Measurements from ENCODE around the gene PLCB3.

Gene PLCB3

DNA sequence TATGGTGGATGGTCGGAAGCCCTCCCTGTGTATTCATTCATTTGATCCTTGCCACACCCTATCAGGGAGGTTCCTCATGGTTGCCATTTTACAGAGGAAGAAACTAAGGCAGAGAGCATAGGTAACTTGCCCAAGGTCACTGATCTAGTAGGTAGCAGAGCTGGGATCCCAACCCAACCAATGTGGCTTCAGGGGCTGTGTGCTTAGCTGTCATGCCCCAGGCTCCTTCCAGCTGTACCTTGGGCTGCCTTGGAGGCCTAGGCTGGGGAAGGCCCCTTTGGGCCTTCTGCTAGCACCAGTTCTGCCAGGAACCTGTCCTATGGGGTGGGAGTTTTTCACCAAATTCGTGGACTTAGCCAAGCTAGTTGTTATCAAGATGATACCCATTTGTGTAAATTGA lies 24.5 kb downstream of the PLCB3 start:
- ATAC-seq (no peak), DNase-seq (no peak)
- H3K27me3 Mint-ChIP-seq, result no peaks in the 10 kb centered on the region
- no peak overlapping the region for H3K27ac Mint-ChIP-seq
- H3K4me3 Mint-ChIP-seq, result no peak overlapping the region
- H3K4me1 Mint-ChIP-seq, result peaks cover 11% of the 10 kb centered on the region
- no peaks in the 10 kb centered on the region for H3K9me3 Mint-ChIP-seq

DNA sequence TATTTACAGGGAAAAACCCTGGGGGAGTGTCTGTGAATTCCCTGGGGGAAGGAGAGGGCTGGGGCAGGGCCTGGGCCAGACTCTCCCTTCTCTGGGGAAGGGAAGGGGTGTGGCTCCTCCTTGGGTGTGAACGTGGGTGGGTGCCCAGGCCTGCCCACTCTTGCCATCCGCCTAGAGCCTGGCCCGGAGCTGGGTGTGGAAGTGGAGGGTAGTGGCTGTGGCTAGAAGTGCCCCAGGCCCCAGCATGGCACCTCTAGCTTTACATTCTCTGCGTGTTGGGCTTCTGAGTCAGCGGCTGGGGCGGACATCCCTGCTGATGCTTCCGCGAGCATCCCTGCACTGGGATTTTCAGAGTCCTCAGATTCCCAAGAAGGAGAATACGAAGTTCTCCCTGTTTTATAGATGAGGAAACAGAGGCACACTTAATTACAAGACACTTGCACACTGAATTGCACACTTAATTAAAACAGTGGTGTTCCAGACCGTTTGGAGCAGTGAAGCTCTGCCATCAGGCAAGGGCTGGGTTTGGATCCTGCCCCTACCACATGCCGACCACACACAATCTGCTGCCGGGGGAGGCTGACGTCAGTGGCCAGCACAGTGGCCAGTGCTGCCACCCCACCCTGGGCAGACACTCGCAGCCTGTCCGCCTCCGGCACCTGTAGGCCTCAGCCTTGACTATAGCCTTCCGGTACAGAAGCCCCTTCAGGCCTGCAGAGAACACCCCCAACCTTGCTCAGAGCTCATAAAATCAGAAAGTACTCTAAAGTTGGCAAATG lies 25.5 kb downstream of the PLCB3 start:
- ATAC-seq (no peak), DNase-seq (no peak)
- H3K4me1 Mint-ChIP-seq, result peaks cover 7% of the 10 kb centered on the region
- no peak overlapping the region for H3K27ac Mint-ChIP-seq
- no peaks in the 10 kb centered on the region for H3K9me3 Mint-ChIP-seq
- no peak overlapping the region for H3K4me3 Mint-ChIP-seq
- no peaks in the 10 kb centered on the region for H3K27me3 Mint-ChIP-seq

DNA sequence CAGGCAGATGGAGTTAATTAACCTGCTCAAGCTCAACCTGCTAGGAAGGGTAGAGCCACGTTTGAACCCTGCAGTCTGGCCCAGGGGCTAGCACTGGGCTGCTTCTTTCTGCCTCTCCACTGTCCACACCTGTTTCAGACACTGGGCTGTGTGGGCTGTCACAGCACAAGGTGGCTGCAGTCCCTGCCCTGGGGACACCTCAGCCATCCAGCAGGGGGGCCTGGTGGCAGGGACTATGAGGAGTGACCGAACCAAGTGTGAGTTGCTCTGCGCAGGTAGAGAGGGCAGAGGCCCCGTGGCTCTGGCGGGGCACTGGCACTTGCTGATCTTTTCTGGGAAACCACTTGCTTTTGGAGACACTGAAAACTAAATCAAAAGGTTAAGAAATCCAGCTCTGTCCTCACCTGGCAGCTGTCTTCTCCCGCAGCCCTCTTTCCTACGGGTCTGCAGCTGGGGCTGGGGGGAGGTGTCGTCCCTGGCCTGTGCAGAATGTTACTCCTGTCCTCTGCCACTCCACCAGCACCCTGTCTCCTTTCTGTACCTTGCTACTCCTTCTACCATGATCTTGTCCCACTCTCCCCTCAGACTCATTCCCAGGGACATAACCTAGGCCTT lies 27.4 kb downstream of the PLCB3 start:
- no peaks in the 10 kb centered on the region for H3K9me3 Mint-ChIP-seq
- H3K4me1 Mint-ChIP-seq, result peaks cover 11% of the 10 kb centered on the region
- peak overlapping the region in 1 of 2 donors; percentile 48 for H3K27ac Mint-ChIP-seq
- no peaks in the 10 kb centered on the region for H3K27me3 Mint-ChIP-seq
- no peak overlapping the region for H3K4me3 Mint-ChIP-seq
- DNase-seq (no peak), ATAC-seq (no peak)

DNA sequence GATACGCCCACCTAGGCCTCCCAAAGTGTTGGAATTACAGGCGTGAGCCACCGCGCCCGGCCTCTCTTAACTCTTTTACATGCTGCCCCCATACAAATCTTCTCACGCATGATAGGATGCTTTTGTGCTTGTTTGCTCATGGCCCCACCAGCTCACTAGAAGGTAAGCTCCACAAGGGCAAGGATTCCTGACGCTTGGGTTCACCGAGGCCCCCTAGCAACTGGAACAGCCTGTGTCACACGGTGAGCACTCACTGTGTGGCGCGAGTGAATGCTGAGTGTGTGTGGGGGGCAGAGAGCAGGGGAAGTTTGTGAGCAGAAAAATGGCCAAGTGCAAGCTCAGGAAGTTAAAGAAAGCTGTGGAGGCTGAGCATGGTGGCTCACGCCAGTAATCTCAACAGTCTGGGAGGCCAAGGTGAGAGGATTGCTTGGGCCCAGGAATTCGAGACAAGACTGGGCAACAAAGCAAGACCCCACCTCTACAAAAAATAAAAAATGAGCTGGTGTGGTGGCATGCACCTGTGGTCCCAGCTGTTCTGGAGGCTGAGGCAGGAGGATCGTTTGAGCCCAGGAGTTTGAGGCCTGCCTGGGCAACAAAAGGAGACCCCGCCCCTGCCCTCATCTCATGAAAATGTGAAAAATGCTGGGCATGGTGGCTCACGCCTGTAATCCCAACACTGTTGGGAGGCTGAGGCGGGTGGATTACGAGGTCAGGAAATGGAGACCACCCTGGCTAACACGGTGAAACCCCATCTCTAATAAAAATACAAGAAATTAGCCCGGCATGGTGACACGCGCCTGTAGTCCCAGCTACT lies 30.8 kb downstream of the PLCB3 start:
- Mint-ChIP-seq H3K27ac (no peak overlapping the region), H3K4me1 (peaks cover 31% of the 10 kb centered on the region), H3K4me3 (no peak overlapping the region), H3K27me3 (no peaks in the 10 kb centered on the region), H3K9me3 (no peaks in the 10 kb centered on the region)
- DNase-seq, result no peak
- no peak for ATAC-seq

DNA sequence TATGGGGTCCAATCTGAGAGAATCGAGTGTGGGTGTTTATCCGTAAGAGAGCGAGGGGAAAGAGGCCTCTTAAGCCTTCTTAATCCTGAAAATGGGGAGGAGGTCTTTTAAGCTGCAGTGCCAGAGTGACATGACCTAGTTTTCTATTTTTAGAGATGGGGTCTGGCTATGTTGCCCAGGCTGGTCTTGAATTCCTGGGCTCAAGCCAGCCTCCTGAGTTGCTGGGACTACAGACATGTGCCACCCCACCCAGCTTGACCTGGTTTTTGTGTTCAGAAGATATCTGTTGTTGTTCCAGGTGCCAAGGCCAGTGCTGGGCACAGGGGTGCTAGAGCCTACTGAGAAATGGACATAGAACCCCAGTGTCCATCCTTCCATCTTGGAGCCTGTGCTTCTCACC lies 31.8 kb downstream of the PLCB3 start:
- no peak for ATAC-seq
- Mint-ChIP-seq H3K27me3 (no peaks in the 10 kb centered on the region), H3K27ac (peak overlapping the region; percentile 63 to 83), H3K4me3 (peak overlapping the region; percentile 50 to 57), H3K4me1 (peaks cover 36% of the 10 kb centered on the region), H3K9me3 (no peaks in the 10 kb centered on the region)
- DNase-seq, result no peak

DNA sequence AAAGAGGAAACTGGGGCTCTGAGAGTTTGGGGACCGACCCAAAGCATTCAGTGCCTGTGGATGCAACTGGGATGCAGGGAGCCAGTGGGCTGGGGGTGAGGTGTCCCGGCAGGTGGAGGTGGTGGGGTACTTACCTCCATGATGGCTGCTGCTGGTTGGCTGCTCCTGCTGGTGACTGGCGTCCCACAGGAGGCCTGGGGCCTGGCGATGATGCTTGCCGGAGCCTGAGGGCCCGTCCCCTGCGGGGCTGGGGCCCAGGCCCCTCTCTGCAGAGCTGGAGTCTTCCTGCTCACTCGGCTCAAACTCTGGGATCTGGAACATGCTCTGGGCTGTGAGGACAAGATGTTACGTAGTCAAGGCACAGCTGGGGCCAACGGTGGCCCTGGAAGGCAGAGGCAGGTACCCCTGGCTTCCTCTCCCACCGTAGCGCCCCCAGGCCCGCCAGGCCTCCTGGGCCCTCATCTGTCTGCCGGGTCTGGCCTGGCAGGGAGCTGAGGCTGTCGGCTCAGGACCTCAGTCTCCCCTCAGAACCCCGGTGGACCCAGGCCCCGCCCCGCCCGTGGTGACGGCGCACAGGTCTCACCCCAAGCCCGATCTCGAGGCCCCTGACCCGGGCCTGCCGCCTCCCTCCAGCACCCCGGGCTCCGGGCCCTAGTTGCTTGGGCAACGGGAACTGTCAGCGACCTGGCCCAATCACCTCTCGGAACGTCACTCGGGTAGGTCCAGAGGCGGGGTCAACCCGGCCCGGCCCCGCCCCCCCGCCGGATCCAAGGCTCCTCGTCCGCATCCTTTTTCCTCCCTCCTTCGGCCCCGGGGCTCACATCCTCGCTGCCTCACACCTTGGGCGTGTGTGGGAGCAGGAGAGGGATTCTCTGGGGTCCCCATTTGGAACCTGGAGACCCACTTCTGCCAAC lies 33.0 kb downstream of the PLCB3 start, which contains the start of gene BAD:
BAD (minus strand) TSS at position 618 of the 914 bp plus-strand sequence; CDS start at position 321, 297 bp downstream.
- Mint-ChIP-seq H3K27ac (peak within 1 kb of the TSS; percentile 95 to 98), H3K9me3 (no peaks in the 10 kb centered on the region), H3K4me3 (peak within 1 kb of the TSS; percentile 77 to 97), H3K4me1 (peaks cover 36% of the 10 kb centered on the region), H3K27me3 (no peaks in the 10 kb centered on the region)
- DNase-seq, result peak; percentile 87 to 92
- ATAC-seq, result peak; percentile 92

DNA sequence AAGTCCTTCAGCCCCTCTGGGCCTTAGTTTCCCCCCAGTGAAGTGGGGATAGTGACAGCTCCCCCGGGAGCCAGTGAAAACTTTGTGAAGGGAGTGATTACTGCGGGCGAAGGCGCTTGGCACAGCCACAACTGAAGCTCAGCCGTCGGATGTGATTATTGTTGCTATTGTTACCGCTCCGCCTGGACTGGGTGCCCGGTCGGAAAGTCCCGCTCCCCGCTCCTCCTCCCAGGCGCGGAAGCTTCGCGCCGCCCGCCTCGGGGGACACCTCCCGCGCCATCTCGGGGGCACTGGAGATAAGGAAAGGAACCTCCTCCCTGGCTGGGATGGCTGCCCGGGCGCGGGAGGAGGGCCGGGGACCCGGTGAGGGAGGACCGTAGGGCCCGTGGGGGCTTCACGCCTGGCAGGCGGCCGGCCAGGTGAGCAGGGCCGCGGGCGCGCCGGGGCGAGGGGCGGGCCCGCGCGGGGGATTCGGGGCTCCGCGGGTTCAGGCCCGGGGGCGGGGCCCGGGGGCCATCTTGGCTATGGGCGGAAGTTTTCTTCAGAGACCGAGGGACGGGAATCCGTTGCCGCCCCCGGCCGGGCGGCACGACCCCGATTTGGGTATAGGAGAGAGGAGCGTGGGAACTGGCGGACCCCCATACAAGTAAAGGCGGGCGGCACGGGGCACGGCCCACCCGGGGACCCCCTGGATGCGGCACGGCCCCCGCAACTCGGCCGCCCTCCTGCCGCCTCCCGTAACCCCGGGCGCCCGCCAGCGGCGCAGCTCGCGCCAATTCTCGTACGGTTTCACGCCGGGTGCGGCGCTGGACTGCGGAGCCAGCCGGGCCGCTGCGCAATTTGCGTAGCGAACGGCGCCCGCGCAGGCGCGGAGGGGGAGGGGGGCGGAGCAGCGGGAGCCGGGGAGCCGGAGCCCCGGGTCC lies 33.9 kb downstream of the PLCB3 start, which contains the start of gene GPR137:
GPR137 (plus strand) TSS at position 887 of the 923 bp plus-strand sequence. CDS start 677 bp downstream, outside the sequence.
- ATAC-seq, result peak; percentile 75
- Mint-ChIP-seq H3K4me1 (peaks cover 36% of the 10 kb centered on the region), H3K27me3 (peaks cover 2% of the 10 kb centered on the region), H3K27ac (peak within 1 kb of the TSS; percentile 95 to 98), H3K9me3 (no peaks in the 10 kb centered on the region), H3K4me3 (peak within 1 kb of the TSS; percentile 77 to 97)
- DNase-seq, result peak; percentile 91 to 97

DNA sequence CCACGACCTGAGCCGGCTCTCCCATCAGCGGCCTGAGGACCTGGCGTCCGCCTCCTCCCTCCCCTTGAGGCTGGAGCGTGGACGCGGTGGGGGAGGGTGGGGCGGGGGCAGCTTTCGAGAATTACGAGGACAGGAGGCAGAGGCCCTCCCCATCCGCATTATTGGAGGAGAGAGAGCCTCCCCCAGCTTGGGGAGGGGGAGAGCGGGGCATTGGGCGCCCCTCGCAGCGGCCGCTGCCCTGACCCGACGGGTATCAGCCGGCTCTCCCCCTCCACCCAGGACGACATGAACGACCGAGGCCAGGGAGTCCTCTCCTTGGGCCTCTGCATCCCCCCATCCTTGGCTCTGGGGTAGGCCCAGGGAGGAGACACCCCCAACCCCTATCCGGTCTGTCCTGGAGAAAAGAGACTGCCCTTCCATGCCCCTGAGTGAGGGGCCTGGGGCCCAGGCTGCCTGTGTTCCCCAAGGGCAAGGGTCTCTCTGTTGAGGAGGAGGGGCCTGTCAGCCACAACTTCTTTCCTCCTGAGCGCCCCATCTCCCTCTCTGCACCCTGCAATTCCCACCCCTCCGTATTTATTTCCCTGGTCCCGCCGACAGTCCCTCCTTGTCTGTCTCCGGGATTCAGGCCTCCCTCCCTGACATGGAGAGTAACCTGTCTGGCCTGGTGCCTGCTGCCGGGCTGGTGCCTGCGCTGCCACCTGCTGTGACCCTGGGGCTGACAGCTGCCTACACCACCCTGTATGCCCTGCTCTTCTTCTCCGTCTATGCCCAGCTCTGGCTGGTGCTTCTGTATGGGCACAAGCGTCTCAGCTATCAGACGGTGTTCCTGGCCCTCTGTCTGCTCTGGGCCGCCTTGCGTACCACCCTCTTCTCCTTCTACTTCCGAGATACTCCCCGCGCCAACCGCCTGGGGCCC lies 34.8 kb downstream of the PLCB3 start:
- Mint-ChIP-seq H3K27ac (peak overlapping the region in 1 of 2 donors; percentile 66), H3K4me3 (peak overlapping the region; percentile 77 to 97), H3K27me3 (peaks cover 11% of the 10 kb centered on the region), H3K9me3 (no peaks in the 10 kb centered on the region), H3K4me1 (peaks cover 43% of the 10 kb centered on the region)
- ATAC-seq (no peak), DNase-seq (no peak)

DNA sequence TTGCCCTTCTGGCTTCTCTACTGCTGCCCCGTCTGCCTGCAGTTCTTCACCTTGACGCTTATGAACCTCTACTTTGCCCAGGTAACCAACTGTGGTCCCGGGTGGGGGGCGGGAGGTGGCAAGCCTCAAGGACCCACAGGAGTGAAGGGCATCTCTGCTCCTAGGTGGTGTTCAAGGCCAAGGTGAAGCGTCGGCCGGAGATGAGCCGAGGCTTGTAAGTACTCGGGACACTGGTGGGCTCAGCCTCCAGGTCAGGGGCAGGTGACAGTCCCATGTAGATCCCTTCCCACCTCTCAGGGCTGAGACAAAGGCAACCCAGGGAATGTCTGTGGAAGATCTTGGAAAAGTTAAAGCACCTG lies 35.5 kb downstream of the PLCB3 start:
- Mint-ChIP-seq H3K4me1 (peaks cover 43% of the 10 kb centered on the region), H3K27me3 (peaks cover 13% of the 10 kb centered on the region), H3K27ac (peak overlapping the region in 1 of 2 donors; percentile 66), H3K4me3 (peak overlapping the region; percentile 77 to 97), H3K9me3 (no peaks in the 10 kb centered on the region)
- DNase-seq (no peak), ATAC-seq (no peak)

DNA sequence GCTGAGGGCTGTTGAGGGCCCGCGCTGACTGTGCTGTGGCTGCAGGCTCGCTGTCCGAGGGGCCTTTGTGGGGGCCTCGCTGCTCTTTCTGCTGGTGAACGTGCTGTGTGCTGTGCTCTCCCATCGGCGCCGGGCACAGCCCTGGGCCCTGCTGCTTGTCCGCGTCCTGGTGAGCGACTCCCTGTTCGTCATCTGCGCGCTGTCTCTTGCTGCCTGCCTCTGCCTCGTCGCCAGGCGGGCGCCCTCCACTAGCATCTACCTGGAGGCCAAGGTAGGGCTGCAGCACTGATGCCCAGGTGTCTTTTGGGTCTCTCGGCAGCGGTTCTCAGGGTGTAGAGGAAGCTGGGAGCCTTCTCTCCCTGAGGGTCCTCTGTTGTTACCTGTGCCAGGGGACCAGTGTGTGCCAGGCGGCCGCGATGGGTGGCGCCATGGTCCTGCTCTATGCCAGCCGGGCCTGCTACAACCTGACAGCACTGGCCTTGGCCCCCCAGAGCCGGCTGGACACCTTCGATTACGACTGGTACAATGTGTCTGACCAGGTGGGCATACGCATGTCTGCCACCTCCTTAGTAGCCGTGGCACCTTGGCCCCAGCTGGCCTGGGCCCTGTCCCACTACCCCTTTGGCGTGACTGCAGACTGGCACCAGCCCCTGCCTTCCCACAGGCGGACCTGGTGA lies 36.5 kb downstream of the PLCB3 start:
- Mint-ChIP-seq H3K27me3 (peaks cover 19% of the 10 kb centered on the region), H3K4me1 (peaks cover 47% of the 10 kb centered on the region), H3K4me3 (peak overlapping the region in 1 of 2 donors; percentile 24), H3K9me3 (no peaks in the 10 kb centered on the region), H3K27ac (peak overlapping the region in 1 of 2 donors; percentile 10)
- DNase-seq (no peak), ATAC-seq (no peak)

DNA sequence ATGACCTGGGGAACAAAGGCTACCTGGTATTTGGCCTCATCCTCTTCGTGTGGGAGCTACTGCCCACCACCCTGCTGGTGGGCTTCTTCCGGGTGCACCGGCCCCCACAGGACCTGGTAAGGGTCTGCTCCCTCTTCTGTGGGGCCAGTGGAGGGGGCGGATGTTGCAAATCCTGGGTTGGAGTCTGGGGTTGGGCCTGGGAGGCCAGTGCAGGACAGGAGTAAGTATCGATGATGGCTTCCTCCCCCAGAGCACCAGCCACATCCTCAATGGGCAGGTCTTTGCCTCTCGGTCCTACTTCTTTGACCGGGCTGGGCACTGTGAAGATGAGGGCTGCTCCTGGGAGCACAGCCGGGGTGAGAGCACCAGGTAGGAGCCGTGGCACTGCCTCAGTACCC lies 37.0 kb downstream of the PLCB3 start:
- no peak overlapping the region for H3K4me3 Mint-ChIP-seq
- H3K4me1 Mint-ChIP-seq, result peaks cover 45% of the 10 kb centered on the region
- H3K27me3 Mint-ChIP-seq, result peaks cover 25% of the 10 kb centered on the region
- ATAC-seq (no peak), DNase-seq (no peak)
- peak overlapping the region in 1 of 2 donors; percentile 10 for H3K27ac Mint-ChIP-seq
- H3K9me3 Mint-ChIP-seq, result no peaks in the 10 kb centered on the region

DNA sequence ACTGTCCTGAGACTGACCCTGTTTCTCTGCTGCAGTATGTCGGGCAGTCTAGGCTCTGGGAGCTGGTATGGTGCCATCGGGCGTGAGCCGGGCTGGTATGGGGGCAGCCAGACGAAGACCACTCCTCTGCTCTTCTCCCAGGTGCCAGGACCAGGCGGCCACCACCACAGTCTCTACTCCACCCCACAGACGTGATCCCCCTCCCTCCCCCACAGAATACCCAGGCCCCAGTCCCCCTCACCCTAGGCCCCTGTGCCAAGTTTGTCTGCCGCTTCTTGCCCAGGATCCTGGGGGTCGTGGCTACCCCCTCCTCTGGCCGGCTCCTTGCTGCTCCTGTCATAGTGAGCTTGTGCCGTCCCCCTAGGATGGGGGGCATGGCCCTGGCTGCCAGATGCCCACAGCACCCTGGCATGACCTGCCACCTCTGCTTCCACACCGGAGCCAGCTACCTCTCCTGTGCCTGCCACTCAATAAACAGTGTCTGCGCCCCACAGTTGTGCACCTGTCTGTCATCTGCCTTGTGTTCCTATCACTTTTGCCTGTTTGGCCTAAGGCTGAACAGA lies 37.8 kb downstream of the PLCB3 start:
- H3K9me3 Mint-ChIP-seq, result no peaks in the 10 kb centered on the region
- H3K4me3 Mint-ChIP-seq, result no peak overlapping the region
- H3K27ac Mint-ChIP-seq, result no peak overlapping the region
- H3K27me3 Mint-ChIP-seq, result peaks cover 32% of the 10 kb centered on the region
- DNase-seq, result no peak
- peaks cover 38% of the 10 kb centered on the region for H3K4me1 Mint-ChIP-seq
- no peak for ATAC-seq

Data from stimulated activated naive CD8-positive, alpha-beta T cell treated with anti-CD3 and anti-CD28 coated beads, Interleukin-15, amount 100 ng/mL, for 72 hours (primary cell).